ENCODE measurements around the gene MUS81.

MUS81 gene

DNA sequence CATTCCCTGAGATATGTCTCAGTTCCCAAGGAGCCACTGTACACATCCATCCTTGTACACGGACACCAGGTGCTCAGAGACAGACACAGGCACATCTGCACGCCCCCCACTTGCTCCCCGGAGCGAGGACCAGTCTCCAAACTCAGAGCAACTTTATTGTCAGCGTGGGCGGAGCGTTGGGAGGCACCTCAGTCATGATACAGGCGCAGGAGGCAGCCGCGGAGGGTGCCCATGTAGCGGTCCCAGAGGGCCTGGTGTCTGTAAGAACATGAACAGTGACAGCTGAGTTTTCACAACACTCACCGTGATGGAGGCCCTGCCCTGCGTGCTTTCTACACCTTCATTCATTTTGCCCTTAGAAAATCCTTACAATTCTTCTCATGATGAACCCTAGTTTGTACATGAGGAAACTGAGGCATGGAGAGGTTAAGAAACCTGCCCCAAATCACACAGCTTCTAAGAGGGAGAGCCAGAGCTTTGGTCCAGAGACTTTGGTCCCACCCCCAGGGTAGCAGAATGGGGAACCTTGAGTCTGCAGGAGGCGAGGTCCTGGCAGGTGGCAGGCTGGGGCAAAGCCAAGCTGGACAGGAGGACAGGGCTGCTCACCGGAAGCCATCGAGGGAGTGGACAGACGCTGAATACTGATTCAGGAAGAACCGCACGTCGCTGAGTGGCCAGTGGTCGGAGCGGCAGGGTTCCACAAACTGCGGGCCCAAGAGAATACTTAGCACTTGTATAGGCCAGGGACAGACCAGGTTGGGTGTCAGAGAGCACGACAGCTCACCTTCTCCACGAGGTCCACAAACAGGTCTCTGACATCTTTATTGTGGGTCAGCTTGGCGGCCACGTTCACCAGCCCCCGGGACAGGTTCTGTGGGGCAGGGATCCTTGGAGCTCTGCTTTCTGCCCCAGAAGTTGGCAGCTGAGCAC is 23.8 kb downstream of the MUS81 start:
- DNase-seq (ENCODE audit: low spot score) = no peak
- TF ChIP-seq, protein P1, sequence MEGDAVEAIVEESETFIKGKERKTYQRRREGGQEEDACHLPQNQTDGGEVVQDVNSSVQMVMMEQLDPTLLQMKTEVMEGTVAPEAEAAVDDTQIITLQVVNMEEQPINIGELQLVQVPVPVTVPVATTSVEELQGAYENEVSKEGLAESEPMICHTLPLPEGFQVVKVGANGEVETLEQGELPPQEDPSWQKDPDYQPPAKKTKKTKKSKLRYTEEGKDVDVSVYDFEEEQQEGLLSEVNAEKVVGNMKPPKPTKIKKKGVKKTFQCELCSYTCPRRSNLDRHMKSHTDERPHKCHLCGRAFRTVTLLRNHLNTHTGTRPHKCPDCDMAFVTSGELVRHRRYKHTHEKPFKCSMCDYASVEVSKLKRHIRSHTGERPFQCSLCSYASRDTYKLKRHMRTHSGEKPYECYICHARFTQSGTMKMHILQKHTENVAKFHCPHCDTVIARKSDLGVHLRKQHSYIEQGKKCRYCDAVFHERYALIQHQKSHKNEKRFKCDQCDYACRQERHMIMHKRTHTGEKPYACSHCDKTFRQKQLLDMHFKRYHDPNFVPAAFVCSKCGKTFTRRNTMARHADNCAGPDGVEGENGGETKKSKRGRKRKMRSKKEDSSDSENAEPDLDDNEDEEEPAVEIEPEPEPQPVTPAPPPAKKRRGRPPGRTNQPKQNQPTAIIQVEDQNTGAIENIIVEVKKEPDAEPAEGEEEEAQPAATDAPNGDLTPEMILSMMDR (IDR thresholded peaks at IDR 0.05; ENCODE audit: extremely low read depth, missing control alignments) = no peak

GRCh38 chr11:65884716-65885092 is 24.5 kb downstream of the MUS81 start:
- peak; percentile 84 for DNase-seq (ENCODE audit: low spot score)
- TF ChIP-seq, protein P1 (IDR thresholded peaks at IDR 0.05; ENCODE audit: extremely low read depth, missing control alignments) = peak; percentile 100

- TF ChIP-seq, protein P1 (IDR thresholded peaks at IDR 0.05; ENCODE audit: extremely low read depth, missing control alignments) = no peak
- DNase-seq (ENCODE audit: low spot score) = no peak
Observed at GRCh38 chr11:65885231-65885630, 25.0 kb downstream of the MUS81 start.

GRCh38 chr11:65885808-65886536 is 25.7 kb downstream of the MUS81 start:
- no peak for DNase-seq (ENCODE audit: low spot score)
- TF ChIP-seq, protein P1 (IDR thresholded peaks at IDR 0.05; ENCODE audit: extremely low read depth, missing control alignments) = no peak

DNA sequence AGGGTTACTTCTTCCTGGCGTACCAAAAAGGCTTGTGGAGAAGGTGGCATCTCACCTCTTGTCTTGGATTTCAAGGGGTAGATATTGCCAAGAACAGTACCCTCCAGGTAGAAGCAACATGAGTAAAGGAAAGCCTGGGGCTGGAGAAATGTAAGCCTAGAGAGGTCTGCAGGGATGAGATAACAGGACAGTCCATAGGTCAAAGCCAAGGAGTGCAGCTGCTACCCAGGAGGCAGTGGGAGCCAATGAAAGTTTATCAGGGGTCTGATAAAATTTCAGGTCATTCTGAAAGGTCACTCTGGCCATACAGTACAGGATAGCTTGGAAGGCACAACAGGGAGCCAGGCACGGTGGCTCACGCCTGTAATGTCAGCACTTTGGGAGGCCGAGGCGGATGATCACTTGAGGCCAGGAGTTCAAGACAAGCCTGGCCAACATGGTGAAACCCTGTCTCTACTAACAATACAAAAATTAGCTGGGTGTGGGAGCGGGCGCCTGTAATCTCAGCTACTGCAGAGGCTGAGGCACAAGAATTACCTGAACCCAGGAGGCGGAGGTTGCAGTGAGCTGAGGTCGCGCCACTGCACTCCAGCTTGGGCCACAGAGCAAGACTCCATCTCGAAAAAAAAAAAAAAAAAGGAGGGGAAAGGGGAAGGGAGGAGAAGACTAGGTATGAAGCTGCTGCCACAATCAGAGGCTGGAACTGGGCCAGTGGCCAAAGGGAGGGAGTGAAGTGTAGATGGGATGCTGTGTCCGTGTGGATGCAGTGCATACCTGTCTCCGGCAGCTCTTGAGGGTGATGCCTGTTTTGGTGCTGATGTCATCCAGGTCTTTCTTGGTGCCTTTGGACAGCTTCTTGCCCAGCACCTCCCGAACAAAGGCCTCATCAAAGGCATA is 26.8 kb downstream of the MUS81 start:
- DNase-seq (ENCODE audit: low spot score) = no peak
- TF ChIP-seq, protein P1 (IDR thresholded peaks at IDR 0.05; ENCODE audit: extremely low read depth, missing control alignments) = no peak

DNA sequence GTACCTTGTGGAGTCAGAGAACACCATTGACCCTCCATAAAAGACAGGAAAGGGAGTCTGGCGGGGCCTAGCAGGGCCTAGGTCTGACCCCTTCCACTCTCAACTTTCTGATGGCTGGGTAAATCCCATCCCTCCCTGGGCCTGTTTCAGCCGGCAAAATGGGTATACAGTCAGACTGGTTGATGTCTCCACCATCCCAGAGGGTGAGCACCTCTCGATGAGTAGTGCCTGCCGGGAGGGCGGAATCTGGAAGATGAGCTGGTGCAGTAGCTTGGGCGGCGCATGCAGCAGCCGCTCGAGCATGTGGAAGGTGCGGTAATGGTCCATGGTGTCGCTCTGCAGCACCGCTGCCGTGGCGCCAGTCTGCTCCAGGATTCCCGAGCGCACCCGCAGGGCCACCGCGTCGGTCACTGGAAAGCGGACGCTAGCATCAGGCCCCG is 27.5 kb downstream of the MUS81 start:
- DNase-seq (ENCODE audit: low spot score) = no peak
- TF ChIP-seq, protein P1 (IDR thresholded peaks at IDR 0.05; ENCODE audit: extremely low read depth, missing control alignments) = no peak

Data from GM20000 (cell line).